Duodenal mucosa (tissue), 2 donors: ENCODE data around the gene CC2D2A.

Experiments used
- H3K27ac ChIP-seq: one replicate; pipeline ENCODE4 v1.7.0; 2013; ENCODE audit warnings: low read depth, low read length
- H3K27me3 ChIP-seq, 2 donors: one replicate each; pipeline ENCODE4 v1.7.0; 2013; ENCODE audit warnings: low read length in 2 of 2, control low read depth in 1 of 2; ENCODE audit not compliant: insufficient read depth in 2 of 2, control insufficient read depth in 1 of 2
- H3K36me3 ChIP-seq, 2 donors: one replicate each; pipeline ENCODE4 v1.7.0; 2013; ENCODE audit warnings: low read length in 2 of 2, control low read depth in 1 of 2; ENCODE audit not compliant: insufficient read depth in 2 of 2, control insufficient read depth in 1 of 2
- H3K4me1 ChIP-seq, 2 donors: one replicate each; pipeline ENCODE4 v1.7.0; 2013; ENCODE audit warnings: low read length in 2 of 2, control low read depth in 1 of 2; ENCODE audit not compliant: insufficient read depth in 2 of 2, control insufficient read depth in 1 of 2
- H3K4me3 ChIP-seq, 2 donors: one replicate each; pipeline ENCODE4 v1.7.0; 2013; ENCODE audit warnings: low read length in 2 of 2, low read depth in 1 of 2
- H3K9ac ChIP-seq, 2 donors: one replicate each; pipeline ENCODE4 v1.7.0; 2013; ENCODE audit warnings: low read length in 2 of 2, low read depth in 1 of 2
- H3K9me3 ChIP-seq, 2 donors: one replicate each; pipeline ENCODE4 v1.7.0; 2013; ENCODE audit warnings: low read length in 2 of 2, control low read depth in 1 of 2; ENCODE audit not compliant: control insufficient read depth in 1 of 2

Gene CC2D2A

GRCh38 chr4:15469402-15470127, at the start of gene CC2D2A:
Gene CC2D2A (plus strand): TSS chr4:15469882. CDS start chr4:15475933, 6,051 bp downstream.
- no peaks in the 10 kb centered on the region for H3K27me3 ChIP-seq
- H3K4me3 ChIP-seq = peak within 1 kb of the TSS; percentile 84 to 85
- H3K9ac ChIP-seq = peak within 1 kb of the TSS; percentile 34 to 64
- H3K4me1 ChIP-seq = peaks cover 0 to 11% of the 10 kb centered on the region in 2 donors
- no peaks in the 10 kb centered on the region for H3K36me3 ChIP-seq
- no peaks in the 10 kb centered on the region for H3K9me3 ChIP-seq
- H3K27ac ChIP-seq = no peak within 1 kb of the TSS

- Histone ChIP-seq H3K9ac (no peak overlapping the region), H3K4me1 (no peaks in the 10 kb centered on the region), H3K9me3 (no peaks in the 10 kb centered on the region), H3K36me3 (no peaks in the 10 kb centered on the region), H3K4me3 (no peak overlapping the region), H3K27ac (no peak overlapping the region), H3K27me3 (peaks cover 0 to 4% of the 10 kb centered on the region in 2 donors)
Observed at GRCh38 chr4:15420642-15421041, 49.0 kb upstream of the CC2D2A start.

- no peak overlapping the region for H3K9ac ChIP-seq
- no peaks in the 10 kb centered on the region for H3K9me3 ChIP-seq
Observed at GRCh38 chr4:15423285-15423711, 46.4 kb upstream of the CC2D2A start.

GRCh38 chr4:15425520-15425919, 44.2 kb upstream of the CC2D2A start:
- peaks cover 0 to 4% of the 10 kb centered on the region in 2 donors for H3K27me3 ChIP-seq
- no peak overlapping the region for H3K4me3 ChIP-seq
- H3K27ac ChIP-seq = no peak overlapping the region
- H3K9me3 ChIP-seq = no peaks in the 10 kb centered on the region
- H3K4me1 ChIP-seq = peaks cover 0 to 3% of the 10 kb centered on the region in 2 donors
- no peaks in the 10 kb centered on the region for H3K36me3 ChIP-seq
- H3K9ac ChIP-seq = no peak overlapping the region

More at GRCh38 chr4:15423285-15423711, 46.4 kb upstream of the CC2D2A start:
- H3K27me3 ChIP-seq = peaks cover 0 to 4% of the 10 kb centered on the region in 2 donors
- H3K27ac ChIP-seq = no peak overlapping the region
- no peak overlapping the region for H3K4me3 ChIP-seq
- no peaks in the 10 kb centered on the region for H3K4me1 ChIP-seq
- H3K36me3 ChIP-seq = no peaks in the 10 kb centered on the region

- H3K4me1 ChIP-seq = peaks cover 0 to 3% of the 10 kb centered on the region in 2 donors
- H3K27me3 ChIP-seq = peaks cover 0 to 4% of the 10 kb centered on the region in 2 donors
- H3K9ac ChIP-seq = no peak overlapping the region
- no peak overlapping the region for H3K27ac ChIP-seq
- H3K4me3 ChIP-seq = no peak overlapping the region
- H3K36me3 ChIP-seq = no peaks in the 10 kb centered on the region
- H3K9me3 ChIP-seq = no peaks in the 10 kb centered on the region
Observed at GRCh38 chr4:15427161-15427560, 42.5 kb upstream of the CC2D2A start.

- no peak within 1 kb of the TSS for H3K4me3 ChIP-seq
- peaks cover 0 to 3% of the 10 kb centered on the region in 2 donors for H3K4me1 ChIP-seq
- H3K27me3 ChIP-seq = peaks cover 0 to 4% of the 10 kb centered on the region in 2 donors
- no peaks in the 10 kb centered on the region for H3K36me3 ChIP-seq
- no peak within 1 kb of the TSS for H3K27ac ChIP-seq
- H3K9ac ChIP-seq = no peak within 1 kb of the TSS
- no peaks in the 10 kb centered on the region for H3K9me3 ChIP-seq
Observed at GRCh38 chr4:15427701-15428100, 42.0 kb upstream of the CC2D2A start, which contains the start of gene C1QTNF7. Gene C1QTNF7 (plus strand): TSS chr4:15428033. CDS start chr4:15435744, 7,711 bp downstream.

- no peak overlapping the region for H3K4me3 ChIP-seq
- H3K27me3 ChIP-seq = peaks cover 0 to 4% of the 10 kb centered on the region in 2 donors
- H3K36me3 ChIP-seq = no peaks in the 10 kb centered on the region
- H3K27ac ChIP-seq = no peak overlapping the region
- H3K9ac ChIP-seq = no peak overlapping the region
- H3K4me1 ChIP-seq = peaks cover 0 to 3% of the 10 kb centered on the region in 2 donors
- H3K9me3 ChIP-seq = no peaks in the 10 kb centered on the region
Observed at GRCh38 chr4:15428611-15429010, 41.1 kb upstream of the CC2D2A start.

- Histone ChIP-seq H3K4me3 (no peak overlapping the region), H3K9ac (no peak overlapping the region), H3K36me3 (no peaks in the 10 kb centered on the region), H3K27me3 (no peaks in the 10 kb centered on the region), H3K9me3 (no peaks in the 10 kb centered on the region), H3K4me1 (no peaks in the 10 kb centered on the region), H3K27ac (no peak overlapping the region)
Observed at GRCh38 chr4:15434091-15434490, 35.6 kb upstream of the CC2D2A start.

GRCh38 chr4:15434676-15435075, 35.0 kb upstream of the CC2D2A start:
- H3K9me3 ChIP-seq = no peaks in the 10 kb centered on the region
- no peak overlapping the region for H3K9ac ChIP-seq
- H3K27me3 ChIP-seq = no peaks in the 10 kb centered on the region
- no peak overlapping the region for H3K4me3 ChIP-seq
- no peak overlapping the region for H3K27ac ChIP-seq
- no peaks in the 10 kb centered on the region for H3K36me3 ChIP-seq
- H3K4me1 ChIP-seq = no peaks in the 10 kb centered on the region

GRCh38 chr4:15436513-15436912, 33.2 kb upstream of the CC2D2A start:
- H3K4me1 ChIP-seq = no peaks in the 10 kb centered on the region
- H3K9ac ChIP-seq = no peak overlapping the region
- no peak overlapping the region for H3K27ac ChIP-seq
- no peaks in the 10 kb centered on the region for H3K27me3 ChIP-seq
- H3K9me3 ChIP-seq = no peaks in the 10 kb centered on the region
- H3K36me3 ChIP-seq = no peaks in the 10 kb centered on the region
- no peak overlapping the region for H3K4me3 ChIP-seq
